HepG2 (cell line): ENCODE measurements around the gene GRAMD1A. TPM values are rescaled to one million over a fixed set of nuclear protein-coding genes. Genes with fewer than 3 reads are reported as not detected.

Source experiments
- ARID5B ChIP-seq: IDR thresholded peaks from 2 replicates; pipeline ENCODE4 v1.4.0; 2020; ENCODE audit warnings: mild to moderate bottlenecking, missing genetic modification reagents
- CBX5 ChIP-seq: sonication (generic); formaldehyde crosslinking; IDR thresholded peaks from 2 replicates; pipeline ENCODE4 v1.4.0; 2020; ENCODE audit warnings: missing genetic modification reagents, borderline replicate concordance
- HOXA3 ChIP-seq: sonication (generic); formaldehyde crosslinking; IDR thresholded peaks from 2 replicates; pipeline ENCODE4 v1.5.0; 2020; ENCODE audit warnings: missing genetic modification reagents
- MZF1 ChIP-seq: sonication (generic); formaldehyde crosslinking; IDR thresholded peaks from 2 replicates; pipeline ENCODE4 v1.8.1; 2023; ENCODE audit warnings: mild to moderate bottlenecking, missing genetic modification reagents, borderline replicate concordance
- NFE2 ChIP-seq: sonication (generic); formaldehyde crosslinking; IDR thresholded peaks from 2 replicates; pipeline ENCODE4 v1.4.0; 2020; ENCODE audit warnings: missing genetic modification reagents
- NR2F6 ChIP-seq, 2 experiments: IDR thresholded peaks; 2 replicates each; pipeline ENCODE4 v1.6.1; 2016; ENCODE audit warnings: antibody characterized with exemption in 1 of 2, mild to moderate bottlenecking in 1 of 2
- PBX2 ChIP-seq: IDR thresholded peaks from 2 replicates; pipeline ENCODE4 v1.6.1; 2016; ENCODE audit warnings: control low read depth
- PBX3 ChIP-seq: sonication (generic); formaldehyde crosslinking; IDR thresholded peaks from 2 replicates; pipeline ENCODE4 v1.8.1; 2023; ENCODE audit warnings: missing genetic modification reagents, inconsistent platforms, borderline replicate concordance
- RFXANK ChIP-seq: IDR thresholded peaks from 2 replicates; pipeline ENCODE4 v1.6.1; 2016
- SNAPC4 ChIP-seq: sonication (generic); formaldehyde crosslinking; IDR thresholded peaks from 2 replicates; pipeline ENCODE4 v1.4.0; 2020; ENCODE audit warnings: mild to moderate bottlenecking, missing genetic modification reagents
- SOX5 ChIP-seq: IDR thresholded peaks from 2 replicates; pipeline ENCODE4 v1.6.1; 2016; ENCODE audit warnings: borderline replicate concordance
- SP5 ChIP-seq: IDR thresholded peaks from 2 replicates; pipeline ENCODE4 v1.6.1; 2016; ENCODE audit warnings: low read depth, borderline replicate concordance
- SRY ChIP-seq: sonication (generic); formaldehyde crosslinking; IDR thresholded peaks from 2 replicates; pipeline ENCODE4 v1.8.0; 2022; ENCODE audit warnings: mild to moderate bottlenecking, missing genetic modification reagents
- TBX2 ChIP-seq: sonication (generic); formaldehyde crosslinking; IDR thresholded peaks from 2 replicates; pipeline ENCODE4 v1.5.0; 2020; ENCODE audit warnings: missing genetic modification reagents, mild to moderate bottlenecking, borderline replicate concordance
- ZBTB26 ChIP-seq: IDR thresholded peaks from 2 replicates; pipeline ENCODE4 v1.6.1; 2016; ENCODE audit warnings: missing compliant biosample characterization, missing genetic modification reagents, borderline replicate concordance
- ZNF598 ChIP-seq: sonication (generic); formaldehyde crosslinking; IDR thresholded peaks from 2 replicates; pipeline ENCODE4 v1.5.1; 2020; ENCODE audit warnings: mild to moderate bottlenecking, missing genetic modification reagents, borderline replicate concordance
- polyA plus RNA-seq, 8 experiments: library from polyadenylated mRNA; depleted of rRNA in 3 of 8; stranded (reverse) in 7 of 8; unstranded in 1 of 8; fragments of >200 nt; fragmentation: Illumina TruSeq in 4 of 8; extraction: Trizol in 4 of 8; gene quantifications; 2 replicates each; pipeline versions ENCODE4 v1.2.1 to v1.2.3, GENCODE V29; 2011 to 2016; ENCODE audit warnings: low read depth in 4 of 8, missing spikeins in 1 of 8, mixed read lengths in 1 of 8; ENCODE audit not compliant: insufficient read depth in 1 of 8
- total RNA-seq, 5 experiments: library from RNA; depleted of rRNA; stranded (reverse); fragments of >200 nt; fragmentation: Illumina TruSeq; extraction: Trizol; gene quantifications; 2 replicates each; pipeline ENCODE4 v1.2.3, GENCODE V29; 2016; ENCODE audit warnings: low read depth in 1 of 5

The GRAMD1A gene
- total and polyA plus RNA-seq, 2 of the 13 experiments (the other 11 are each of a cell fraction or from before 2014, with no cell fraction given): 14.7 to 181 TPM

- TF ChIP-seq ARID5B (CRISPR knock-in tag): no peak; the same call in 1 of the 2 replicates
- no peak for TF ChIP-seq PBX2 (CRISPR knock-in tag)
- TF ChIP-seq SOX5: 0 out of 2 replicates have a peak, but pooled peaks have one; percentile 45
- TF ChIP-seq CBX5 (CRISPR knock-in tag): peak; percentile 52; the same call in 1 of the 2 replicates
- TF ChIP-seq NR2F6 (IDR thresholded peaks at IDR 0.05): no peak
- TF ChIP-seq NR2F6 (CRISPR knock-in tag; IDR thresholded peaks at IDR 0.05): peak; percentile 21; the same call in 1 of the 2 replicates
- TF ChIP-seq HOXA3 (CRISPR knock-in tag): peak; percentile 34; the same call in 1 of the 2 replicates
- TF ChIP-seq ZNF598 (CRISPR knock-in tag): no peak
- 0 out of 2 replicates have a peak, but pooled peaks have one; percentile 18 for TF ChIP-seq TBX2 (CRISPR knock-in tag)
- TF ChIP-seq PBX3 (CRISPR knock-in tag): no peak
- no peak for TF ChIP-seq ZBTB26 (CRISPR knock-in tag)
- TF ChIP-seq SNAPC4 (CRISPR knock-in tag): no peak
- TF ChIP-seq NFE2 (CRISPR knock-in tag): no peak
- no peak for TF ChIP-seq SRY (CRISPR knock-in tag)
- TF ChIP-seq RFXANK (CRISPR knock-in tag): no peak
- peak; percentile 50 for TF ChIP-seq SP5 (CRISPR knock-in tag)
- no peak for TF ChIP-seq MZF1 (CRISPR knock-in tag)
Observed at GRCh38 chr19:34995551-34995950, 4.6 kb upstream of the GRAMD1A start (continued).
